ENCODE results near the gene CTRB2.
"Not testable (repeated sequence)": the region's sequence is repeated elsewhere in the genome, so short reads cannot be mapped to it uniquely, and the experiment has no call there.

The CTRB2 gene

DNA sequence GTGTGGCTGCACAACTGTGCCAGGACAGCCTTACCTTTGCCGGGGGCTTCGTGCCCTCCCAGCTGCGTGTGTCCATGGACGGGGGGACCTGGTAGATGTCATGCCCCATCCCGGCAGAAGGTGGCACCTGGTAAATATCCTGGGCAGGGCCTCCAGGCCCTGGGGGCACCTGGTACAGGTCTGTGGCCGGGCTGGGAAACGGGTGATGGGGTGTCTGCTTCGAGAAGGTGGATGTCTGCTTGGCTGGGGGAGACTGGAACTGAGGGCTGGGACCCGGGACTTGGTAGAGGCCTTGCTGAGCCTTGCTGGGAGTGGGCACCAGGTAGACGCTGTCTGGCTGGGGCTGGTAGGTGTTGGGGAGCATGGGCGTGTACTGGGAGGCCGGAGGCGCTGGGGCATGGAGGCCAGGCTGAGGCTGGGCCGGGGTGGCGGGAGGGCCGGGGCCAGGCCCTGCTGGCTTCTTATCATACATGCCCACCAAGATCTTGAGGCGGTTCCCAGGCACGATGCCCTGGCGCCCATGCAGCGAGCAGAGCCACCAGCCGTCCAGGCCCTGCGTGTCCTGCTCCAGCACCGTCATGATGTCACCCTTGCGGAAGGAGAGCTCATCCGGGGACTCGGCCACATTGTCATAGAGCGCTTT is 35.6 kb upstream of the CTRB2 start:
- DNase-seq (ENCODE audit: low read depth) = not testable (repeated sequence)

DNA sequence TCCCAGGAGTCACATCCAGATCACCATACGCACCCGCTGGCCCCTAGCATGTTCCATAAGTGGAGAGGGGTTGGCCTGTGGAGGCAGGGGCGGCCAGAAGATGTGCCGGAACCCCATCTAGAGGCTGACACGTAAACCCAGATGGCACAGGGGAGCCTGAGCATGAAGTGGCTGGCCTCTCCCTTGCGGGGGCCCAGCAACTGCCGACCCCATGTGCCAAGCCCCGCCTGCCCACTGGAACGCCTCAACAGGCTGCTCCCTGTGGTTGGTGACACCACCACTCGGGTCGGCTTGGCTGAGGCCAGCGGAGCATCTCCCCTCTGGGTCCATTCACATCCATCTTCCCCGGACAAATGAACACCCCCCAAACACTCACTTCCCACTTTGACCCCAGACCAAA is 35.0 kb upstream of the CTRB2 start:
- DNase-seq (ENCODE audit: low read depth) = no peak

DNA sequence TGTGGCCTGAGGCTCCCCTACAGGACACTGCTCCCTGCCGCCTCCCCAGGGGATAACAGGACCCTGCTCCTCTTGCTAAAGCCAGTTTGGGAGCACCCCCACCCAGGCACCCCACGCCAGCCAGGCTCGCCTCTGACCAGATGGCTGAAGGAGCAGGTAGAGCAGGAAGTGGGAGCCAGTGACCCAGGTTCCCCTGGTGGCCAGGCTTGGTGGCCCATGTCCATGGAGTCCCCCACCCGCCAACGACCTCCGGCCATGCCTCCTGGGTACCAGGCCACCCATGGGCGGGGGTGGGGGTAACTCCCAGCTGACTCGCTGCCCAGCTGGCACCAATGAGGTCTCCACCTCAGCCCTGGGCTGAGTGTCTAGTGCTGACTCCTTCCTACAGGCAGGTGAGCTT is 34.5 kb upstream of the CTRB2 start:
- no peak for DNase-seq (ENCODE audit: low read depth)

DNA sequence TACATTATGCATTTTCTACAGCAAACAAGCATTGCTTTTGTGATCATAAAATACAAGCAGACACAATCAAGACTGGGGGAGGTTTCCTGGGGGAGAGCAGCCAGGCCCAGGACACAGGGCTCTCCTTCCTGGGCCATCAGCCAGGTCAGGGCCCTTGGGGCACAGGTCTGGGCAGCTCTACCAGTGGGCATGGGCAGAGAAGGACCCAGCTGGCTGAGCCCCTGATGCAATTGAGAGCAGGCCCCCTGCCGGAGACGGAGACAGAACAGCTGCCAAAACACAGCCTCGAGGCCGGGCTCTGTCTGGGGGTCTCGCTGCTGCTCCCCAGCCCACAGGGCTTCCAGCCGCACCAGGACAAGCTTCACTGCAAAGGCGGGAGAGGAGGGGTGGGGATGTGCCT is 33.7 kb upstream of the CTRB2 start:
- DNase-seq (ENCODE audit: low read depth) = not testable (repeated sequence)

DNA sequence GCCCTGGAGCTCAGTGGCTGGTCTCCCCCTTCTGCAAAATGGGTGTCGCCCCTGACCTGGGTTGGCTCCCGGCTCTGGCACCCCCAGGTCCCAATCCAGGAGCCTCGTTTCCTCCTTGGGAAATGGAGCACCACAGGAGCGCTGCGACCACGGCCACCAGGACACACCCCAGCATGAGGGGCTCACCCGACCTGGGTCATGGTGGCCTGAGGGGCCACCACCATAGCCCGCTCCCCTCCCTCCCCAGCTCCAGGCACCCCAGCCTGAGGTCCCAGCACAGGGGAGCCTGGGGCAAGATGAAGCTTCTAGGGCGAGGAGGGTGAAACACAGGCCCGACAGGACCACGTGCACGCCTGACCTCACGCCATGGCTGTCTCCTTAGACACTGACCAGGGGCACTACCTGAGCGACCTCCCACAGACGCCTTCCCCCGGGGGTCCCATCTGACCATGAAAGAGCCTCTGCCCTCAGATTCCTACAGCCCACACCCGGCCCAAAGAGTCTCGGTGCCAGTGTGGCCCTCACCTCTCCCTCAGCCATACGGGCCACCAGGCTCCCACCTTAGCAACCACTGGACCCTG is 32.7 kb upstream of the CTRB2 start:
- DNase-seq (ENCODE audit: low read depth) = no peak

DNA sequence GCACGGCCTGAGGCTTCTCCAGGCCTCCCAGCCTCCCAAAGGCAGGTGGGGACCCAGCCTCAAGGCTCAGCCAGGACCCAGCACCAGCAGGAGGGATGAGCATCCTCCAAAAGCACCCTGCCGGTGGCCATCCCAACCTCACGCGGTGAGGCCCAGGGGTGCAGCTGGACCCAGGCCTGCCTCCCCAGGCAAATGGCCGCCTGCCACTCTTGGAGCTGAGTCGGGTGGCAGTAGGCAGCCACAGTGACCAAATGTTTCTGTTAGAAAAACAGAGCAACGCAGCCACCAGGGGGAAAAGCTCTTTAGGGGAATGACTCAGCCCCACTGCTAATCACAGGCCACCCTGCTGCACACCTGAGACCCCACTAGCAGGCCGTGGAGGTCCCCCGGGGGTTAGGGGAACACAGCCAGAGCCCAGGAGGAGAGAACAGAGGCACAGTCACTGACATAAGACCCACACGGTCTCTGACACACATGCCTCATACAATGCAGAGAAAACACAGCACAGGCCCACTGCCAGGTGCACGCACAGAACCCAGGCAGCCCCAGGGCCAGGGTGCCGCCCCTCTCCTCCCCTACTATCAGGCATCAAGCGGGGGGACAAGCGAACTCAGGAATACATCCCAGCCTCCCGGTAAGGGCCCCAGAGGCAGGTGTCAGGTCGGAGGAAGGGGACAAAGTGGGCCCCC is 32.0 kb upstream of the CTRB2 start:
- no peak for DNase-seq (ENCODE audit: low read depth)

DNA sequence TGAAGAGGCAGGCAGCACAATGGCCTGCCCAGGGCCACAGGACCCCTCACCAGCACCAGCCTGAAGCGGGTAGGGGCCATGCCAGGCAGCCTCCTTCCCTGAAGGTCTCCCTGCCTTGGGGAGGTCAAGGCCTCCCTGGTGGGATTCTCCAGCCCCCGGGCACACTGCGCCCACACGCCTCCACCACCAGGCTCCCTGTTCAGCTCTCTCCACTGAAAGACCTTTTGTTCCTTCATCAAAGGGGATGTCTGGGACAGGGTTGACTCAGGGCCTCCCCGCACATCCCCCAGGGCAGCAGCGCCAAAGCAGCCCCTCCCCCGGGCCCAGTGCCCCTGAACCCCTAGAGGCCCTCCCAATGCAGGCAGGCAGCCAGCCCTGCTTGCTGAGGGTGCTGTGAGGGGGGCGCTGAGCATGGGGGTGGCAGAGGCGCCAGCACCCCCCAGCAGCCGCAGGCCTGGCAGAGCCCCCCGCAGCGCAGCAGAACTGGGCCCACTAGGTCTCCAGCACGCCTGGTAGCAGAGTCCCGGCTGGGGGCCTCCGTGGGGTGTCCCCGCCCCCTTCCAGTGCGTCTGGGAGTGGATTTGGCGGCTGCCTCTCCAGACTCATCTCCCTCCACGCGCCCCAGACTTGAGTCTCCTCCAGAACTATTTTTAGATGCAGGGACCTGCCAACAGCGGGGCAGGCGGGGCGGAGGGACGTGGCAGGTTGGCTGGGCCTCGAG is 31.3 kb upstream of the CTRB2 start:
- DNase-seq (ENCODE audit: low read depth) = no peak

DNA sequence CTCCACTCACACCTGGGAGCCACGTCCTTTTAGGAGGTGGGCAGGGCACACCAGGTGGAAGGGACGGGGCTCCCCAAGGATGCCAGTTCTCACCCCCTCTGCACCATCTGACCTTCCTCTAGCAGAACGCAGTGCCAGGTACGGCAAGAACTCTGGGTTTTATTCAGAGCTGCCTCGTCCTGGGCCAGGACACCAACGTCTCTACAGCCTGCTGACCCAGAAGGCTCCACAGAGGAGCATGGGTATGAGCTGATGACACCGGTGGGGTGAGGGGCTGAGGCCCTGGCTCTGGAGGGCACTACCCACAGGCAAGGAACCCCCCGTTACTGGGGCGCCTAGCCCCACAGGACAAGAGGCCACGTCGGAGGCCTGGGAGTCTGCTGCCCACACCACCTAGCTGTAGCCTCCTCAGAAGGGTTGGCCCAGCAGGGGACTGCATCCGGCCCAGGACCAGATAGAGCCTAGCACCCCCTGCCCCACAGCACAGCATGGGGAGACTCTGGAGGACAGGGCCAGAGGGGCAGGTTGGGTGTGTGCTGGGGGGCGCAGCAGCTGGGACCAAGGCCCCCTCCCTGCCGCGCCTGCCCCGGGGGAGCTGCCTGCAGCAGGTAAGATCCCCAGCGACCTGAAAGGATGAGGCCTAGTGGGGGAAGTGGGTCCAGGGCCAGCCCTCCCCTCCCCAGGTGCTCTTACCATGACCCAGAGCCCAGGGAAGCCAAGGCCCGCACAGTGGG is 30.6 kb upstream of the CTRB2 start:
- DNase-seq (ENCODE audit: low read depth) = no peak

DNA sequence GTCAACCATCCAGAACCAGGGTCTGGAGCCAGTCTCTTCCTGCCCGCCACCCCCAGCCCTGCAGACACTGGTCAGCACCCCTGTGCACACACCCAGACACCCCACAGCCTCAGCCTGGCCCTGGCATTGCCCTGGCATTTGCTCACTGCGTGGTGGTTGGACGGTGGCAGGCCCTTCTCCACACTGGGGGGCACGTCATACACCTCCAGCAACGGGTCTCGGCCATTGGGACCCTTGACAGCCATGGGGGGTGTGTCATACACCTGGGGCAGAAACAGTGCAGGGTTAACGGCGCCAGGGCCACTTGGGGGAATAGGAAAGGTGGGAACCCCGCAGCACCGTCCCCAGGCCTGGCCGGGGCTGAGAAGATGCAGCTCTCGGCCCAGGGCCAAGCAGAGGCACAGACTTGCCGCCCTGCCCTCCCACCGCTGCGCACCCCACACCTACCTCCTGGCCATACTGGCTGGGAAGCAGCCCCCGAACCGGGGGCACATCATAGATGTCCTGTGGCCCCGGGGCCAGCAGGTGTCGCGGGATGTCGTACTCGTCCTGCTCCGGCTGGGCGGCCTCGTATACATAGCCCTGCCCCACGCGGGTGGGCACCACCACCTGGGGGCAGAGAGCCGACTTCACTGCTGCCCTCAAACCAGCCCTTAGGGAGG is 29.9 kb upstream of the CTRB2 start:
- no peak for DNase-seq (ENCODE audit: low read depth)

DNA sequence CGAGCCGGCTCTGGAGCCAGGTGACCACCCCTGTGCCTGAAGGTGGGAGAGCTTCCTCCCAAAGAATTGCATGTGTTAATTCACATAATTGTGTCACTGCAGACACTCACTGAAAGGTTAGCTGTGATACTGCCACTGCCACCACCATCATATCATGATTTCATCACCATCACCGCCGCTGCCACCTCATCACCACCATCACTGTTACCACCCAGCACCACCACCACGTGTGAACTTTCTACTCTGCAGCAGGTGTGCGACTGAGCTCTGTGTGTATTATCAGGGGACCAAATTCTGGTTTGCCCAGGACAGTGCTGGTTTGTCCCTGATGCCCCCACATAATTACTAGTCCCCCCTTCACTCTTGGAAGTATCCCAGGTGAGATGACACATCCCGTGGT is 29.3 kb upstream of the CTRB2 start:
- DNase-seq (ENCODE audit: low read depth) = no peak

DNA sequence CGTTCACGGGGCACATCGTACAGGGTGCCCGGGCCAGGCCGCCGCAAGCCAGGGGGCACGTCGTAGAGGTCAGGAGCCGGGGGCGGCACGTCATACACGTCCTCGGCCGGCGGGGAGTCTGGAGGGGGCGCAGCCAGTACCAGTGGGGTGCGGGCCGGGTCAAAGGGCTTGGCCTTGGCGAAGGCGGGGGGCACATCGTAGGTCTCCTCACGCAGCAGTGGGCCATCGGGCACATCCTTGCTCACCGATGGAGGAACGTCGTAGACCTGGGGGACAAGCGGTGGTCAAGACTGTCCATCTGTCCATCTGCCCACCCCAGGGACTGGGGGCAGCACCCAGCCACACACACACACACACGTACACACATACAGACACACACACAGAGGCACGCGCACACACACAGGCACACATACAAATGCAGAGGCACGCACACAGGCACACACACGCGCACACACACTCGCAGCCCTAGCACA is 28.8 kb upstream of the CTRB2 start:
- DNase-seq (ENCODE audit: low read depth) = no peak

DNA sequence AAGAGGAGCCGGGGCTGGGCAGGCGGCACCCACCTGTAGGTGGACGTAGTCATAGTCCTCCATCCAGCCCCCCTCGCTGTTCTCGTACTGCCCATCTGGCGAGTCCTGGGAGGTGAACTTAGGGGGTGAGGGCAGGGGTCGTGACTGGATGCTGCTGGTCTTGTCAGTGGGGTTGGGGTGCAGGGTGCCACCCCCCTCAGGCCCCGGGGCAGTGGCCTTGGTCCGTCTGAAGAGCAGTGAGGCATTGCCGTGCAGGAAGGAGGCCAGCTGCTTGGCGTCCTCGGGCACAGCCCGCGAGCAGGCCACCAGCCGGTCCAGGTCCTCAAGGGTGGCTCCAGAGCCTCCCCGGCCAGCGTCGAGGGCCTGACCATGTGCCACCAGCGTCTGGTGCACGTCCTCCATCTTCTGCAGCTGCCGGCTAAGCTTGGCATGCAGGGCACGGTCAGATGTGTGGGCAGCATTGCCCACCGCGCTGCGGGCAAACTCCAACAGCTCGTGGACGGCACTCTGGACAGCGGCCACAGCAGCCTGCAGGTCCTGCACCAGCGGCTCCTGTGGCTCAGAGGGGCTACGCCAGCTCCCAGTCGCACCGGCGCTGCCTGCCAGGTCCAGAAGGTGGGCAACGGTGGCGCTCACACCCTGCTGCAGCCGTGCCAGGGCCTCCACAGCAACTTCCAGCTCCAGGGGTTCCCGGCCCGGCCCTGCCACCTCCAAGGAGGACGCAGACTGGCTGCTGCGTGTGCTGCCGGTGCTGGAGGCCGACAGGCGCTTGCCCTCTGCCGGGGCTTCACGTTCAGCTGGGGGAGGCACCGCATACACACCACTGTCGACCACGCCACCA is 28.1 kb upstream of the CTRB2 start:
- DNase-seq (ENCODE audit: low read depth) = no peak

DNA sequence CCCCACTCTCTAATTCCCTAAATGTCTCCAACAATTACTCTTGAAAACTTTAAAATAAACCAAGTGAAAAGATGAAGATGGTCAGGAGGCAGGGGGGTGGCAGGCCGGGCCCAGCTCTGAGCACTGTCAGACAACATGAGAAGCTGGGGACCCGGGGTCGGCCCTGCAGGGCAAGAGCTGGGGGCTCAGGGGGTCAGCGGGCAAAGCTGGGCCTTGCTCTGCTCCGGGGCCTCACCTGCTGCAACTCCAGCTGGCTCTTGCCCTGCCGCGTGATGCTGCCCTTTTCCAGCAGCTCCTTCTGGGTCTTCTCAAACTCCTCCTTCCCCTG is 26.6 kb upstream of the CTRB2 start:
- DNase-seq (ENCODE audit: low read depth) = no peak

DNA sequence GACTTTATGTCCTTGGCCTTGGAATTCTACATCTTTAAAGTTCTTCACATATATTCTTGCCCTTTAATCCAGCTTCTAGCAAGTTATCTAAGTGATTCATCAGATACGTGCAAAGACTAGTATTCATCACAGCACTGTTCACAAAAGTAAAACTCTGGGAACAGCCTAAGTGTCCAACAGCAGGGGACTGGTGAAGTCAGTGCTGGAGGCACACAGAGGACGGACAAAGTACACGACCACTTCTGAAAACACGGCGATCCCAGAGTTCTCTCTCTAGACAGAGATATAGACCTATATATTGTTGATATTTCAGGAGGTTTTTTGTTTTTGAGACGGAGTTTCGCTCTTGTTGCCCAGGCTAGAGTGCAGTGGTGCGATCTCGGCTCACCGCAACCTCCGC is 24.6 kb upstream of the CTRB2 start:
- no peak for DNase-seq (ENCODE audit: low read depth)

DNA sequence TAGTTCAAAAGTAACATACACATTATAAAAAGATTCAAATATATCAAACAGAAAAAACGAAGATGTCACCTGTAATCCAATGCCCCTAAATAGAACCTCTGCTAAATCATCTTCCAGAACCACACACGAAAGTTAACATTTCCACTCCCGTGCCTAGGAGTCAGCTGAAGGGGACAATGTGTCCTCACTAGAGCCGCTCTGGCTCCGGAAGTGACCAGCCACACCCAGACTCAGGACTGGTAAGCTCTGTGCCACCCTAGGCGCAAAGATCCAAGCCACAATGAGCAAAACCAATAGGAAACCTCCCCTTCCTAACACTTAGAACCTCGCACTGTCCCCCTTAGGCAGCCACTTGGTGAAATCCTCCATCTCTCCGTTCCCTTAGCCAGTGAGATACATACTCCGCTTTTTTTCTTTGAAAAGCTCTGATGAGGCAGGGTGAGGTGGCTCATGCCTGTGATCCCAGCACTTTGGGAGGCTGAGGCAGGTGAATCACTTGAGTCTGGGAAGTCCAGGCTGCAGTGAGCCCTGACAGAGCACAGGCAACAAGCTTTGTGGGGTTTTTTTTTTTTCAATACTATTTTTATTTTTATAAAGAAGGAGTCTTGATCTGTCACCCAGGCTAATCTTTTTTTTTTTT is 23.6 kb upstream of the CTRB2 start:
- DNase-seq (ENCODE audit: low read depth) = no peak

DNA sequence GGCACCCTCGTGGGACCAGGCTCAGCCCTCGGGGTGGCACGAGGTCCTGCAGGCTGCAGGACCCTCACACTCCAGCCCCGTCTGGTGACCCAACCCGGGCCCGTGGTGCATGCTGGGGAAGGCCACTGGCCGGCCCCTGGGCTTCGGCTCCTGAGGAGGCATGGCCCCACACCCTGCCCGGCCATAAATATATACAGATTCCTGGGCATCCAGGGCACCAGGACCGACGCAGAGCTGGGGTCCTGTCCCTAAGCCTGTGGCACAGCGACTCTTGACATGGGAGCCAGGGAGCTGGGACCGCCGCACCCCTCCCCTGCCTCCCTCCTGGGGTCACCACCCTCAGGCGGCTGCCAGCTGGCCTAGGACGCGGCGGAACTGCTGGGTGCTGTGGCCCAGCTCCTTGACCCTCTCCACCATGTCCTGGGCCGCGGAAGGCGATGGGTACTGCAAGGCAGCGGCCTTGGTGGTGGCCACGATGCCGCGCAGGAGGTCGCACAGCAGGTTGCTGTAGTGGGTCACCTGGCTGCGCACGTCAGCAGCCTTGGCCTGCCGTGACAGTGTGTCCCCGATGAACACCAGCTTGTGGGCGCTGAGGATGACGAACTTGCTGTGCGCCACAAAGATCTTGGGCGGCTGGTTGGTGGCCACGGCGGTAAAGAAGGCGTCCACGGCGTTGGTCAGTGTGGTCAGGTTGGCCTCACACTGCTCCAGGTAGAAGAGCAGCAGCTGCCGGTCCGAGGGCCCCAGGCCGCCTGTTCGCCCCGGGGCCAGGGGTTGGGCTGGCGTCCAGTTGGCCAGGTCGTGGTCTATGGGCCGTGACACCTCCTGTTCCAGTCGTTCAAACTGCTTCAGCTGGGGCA is 22.4 kb upstream of the CTRB2 start:
- DNase-seq (ENCODE audit: low read depth) = no peak

DNA sequence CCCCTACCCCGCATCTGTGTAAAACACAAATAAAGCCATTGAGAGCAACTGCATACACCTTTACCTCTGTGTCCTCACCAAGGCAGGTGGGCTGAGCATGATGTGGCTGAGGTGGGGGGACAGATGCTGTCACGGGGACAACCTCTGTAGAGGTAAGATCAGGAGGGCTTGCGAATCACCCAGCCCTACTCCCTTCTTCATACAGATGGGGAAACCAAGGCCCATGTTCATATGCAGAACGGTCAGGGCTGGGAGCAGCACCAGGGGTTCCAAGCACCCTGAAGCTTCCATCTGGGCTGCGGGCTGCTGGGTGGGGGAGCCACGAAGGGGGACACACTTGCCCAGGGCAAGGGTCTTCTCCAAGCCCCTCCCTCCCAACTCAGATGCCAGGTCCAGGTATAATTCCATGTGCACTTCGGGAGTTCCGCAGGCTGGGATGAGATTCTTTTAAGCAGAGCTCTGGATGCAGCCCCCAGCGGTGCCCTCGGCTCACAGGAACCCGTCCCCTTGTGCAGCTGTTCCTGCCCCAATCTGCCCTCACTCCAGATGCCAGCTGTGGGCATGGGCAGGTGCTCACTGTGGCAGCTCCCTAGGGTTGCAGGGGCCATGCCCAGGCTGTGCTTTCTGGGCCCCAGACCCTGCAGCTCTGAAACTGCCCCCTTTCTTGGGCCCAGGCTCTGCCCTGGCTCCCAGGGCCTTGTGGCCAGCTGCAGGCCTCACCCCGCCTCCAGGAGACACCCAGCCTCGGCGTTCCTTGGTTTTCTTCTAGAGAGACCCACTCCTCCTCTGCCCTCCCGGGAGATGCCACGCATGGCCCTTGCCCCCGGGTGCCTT is 21.4 kb upstream of the CTRB2 start:
- no peak for DNase-seq (ENCODE audit: low read depth)

DNA sequence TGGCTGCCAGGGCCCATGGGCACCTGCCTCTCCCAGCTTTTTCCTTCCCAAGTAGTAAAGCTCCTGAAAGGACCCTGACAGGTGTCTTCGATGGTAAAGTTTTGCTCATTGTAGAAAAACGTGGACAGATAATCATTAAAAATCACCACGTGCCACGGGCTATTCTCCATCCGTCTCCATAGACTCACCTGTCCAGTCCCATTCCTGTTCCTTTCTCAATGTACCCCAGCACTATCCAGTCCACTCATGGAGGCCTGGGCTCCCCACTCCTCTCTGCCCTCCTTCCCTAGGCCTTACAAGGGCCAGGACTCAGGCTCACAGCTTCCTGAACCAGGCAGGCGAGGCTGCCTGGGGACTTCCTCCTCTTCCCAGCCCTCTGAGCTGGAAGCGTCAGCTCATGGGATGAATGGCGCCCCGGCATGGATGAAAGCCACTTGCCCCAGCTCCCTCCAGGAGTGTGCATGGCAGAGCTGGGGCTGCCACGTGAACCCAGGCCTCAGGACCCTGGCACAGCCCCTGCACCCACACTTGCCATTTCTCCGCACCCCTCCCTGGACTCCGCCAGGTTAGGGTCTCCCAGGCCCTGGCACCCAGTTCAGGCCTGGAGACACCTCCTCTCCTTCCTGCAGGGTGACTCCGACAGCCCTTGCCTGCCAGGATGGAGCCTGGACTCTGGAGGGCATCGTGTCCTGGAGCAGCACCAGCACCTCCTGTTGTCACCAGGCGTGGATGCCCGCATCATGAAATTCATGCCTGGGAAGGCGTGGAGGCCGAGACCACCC is 20.6 kb upstream of the CTRB2 start:
- no peak for DNase-seq (ENCODE audit: low read depth)
